H9 (cell line): ENCODE results near the gene ANO10. TPM values are rescaled to one million over a fixed set of nuclear protein-coding genes. Genes with fewer than 3 reads are reported as not detected.

ENCODE experiments used
- DNase-seq: peaks from one replicate; pipeline ENCODE4 v3.0.0-alpha.2; 2017
- H2AFZ ChIP-seq: one replicate; pipeline ENCODE4 v1.6.1; 2013; ENCODE audit warnings: mild to moderate bottlenecking, low read length, control low read depth, moderate library complexity
- H2AK5ac ChIP-seq: 2 replicates; pipeline ENCODE4 v1.6.1; 2013; ENCODE audit warnings: low read length, control low read depth, mixed read lengths; ENCODE audit not compliant: insufficient read length
- H2BK120ac ChIP-seq: one replicate; pipeline ENCODE4 v1.6.1; 2013; ENCODE audit warnings: low read depth, mild to moderate bottlenecking, low read length, control low read depth, inconsistent platforms; ENCODE audit not compliant: poor library complexity, severe bottlenecking
- H2BK12ac ChIP-seq: 2 replicates; pipeline ENCODE4 v1.6.1; 2013; ENCODE audit warnings: low read length, control low read depth, mixed read lengths, low read depth; ENCODE audit not compliant: insufficient read length
- H2BK15ac ChIP-seq: 2 replicates; pipeline ENCODE4 v1.6.1; 2013; ENCODE audit warnings: low read depth, low read length, control low read depth
- H2BK20ac ChIP-seq: one replicate; pipeline ENCODE4 v1.6.1; 2013; ENCODE audit warnings: low read depth, mild to moderate bottlenecking, low read length, control low read depth, inconsistent platforms; ENCODE audit not compliant: poor library complexity, severe bottlenecking
- H2BK5ac ChIP-seq: 2 replicates; pipeline ENCODE4 v1.6.1; 2013; ENCODE audit warnings: low read length, control low read depth, mixed read lengths; ENCODE audit not compliant: insufficient read length
- H3K14ac ChIP-seq: 2 replicates; pipeline ENCODE4 v1.6.1; 2013; ENCODE audit warnings: low read length, control low read depth; ENCODE audit not compliant: insufficient read depth
- H3K18ac ChIP-seq: 2 replicates; pipeline ENCODE4 v1.6.1; 2013; ENCODE audit warnings: low read depth, mild to moderate bottlenecking, mixed read lengths, low read length, control low read depth; ENCODE audit not compliant: insufficient read length
- H3K23ac ChIP-seq: 2 replicates; pipeline ENCODE4 v1.6.1; 2013; ENCODE audit warnings: low read length, control low read depth, mixed read lengths, low read depth; ENCODE audit not compliant: insufficient read length
- H3K23me2 ChIP-seq: 2 replicates; pipeline ENCODE4 v1.6.1; 2013; ENCODE audit warnings: low read depth, mild to moderate bottlenecking, mixed read lengths, low read length, control low read depth; ENCODE audit not compliant: insufficient read length, poor library complexity, severe bottlenecking
- H3K27ac ChIP-seq: 2 replicates; pipeline ENCODE4 v1.5.1; 2013; ENCODE audit warnings: low read length, control low read depth, mixed read lengths, low read depth; ENCODE audit not compliant: insufficient read length
- H3K27me3 ChIP-seq: 2 replicates; pipeline ENCODE4 v1.6.1; 2013; ENCODE audit warnings: low read length, control low read depth, inconsistent platforms; ENCODE audit not compliant: insufficient read depth
- H3K4ac ChIP-seq: 2 replicates; pipeline ENCODE4 v1.6.1; 2013; ENCODE audit warnings: low read depth, mild to moderate bottlenecking, control low read depth, inconsistent platforms, low read length, moderate library complexity
- H3K4me1 ChIP-seq: 2 replicates; pipeline ENCODE4 v1.6.1; 2013; ENCODE audit warnings: low read length, control low read depth, inconsistent platforms; ENCODE audit not compliant: insufficient read depth
- H3K4me2 ChIP-seq: 2 replicates; pipeline ENCODE4 v1.6.1; 2013; ENCODE audit warnings: low read length, control low read depth, mixed read lengths; ENCODE audit not compliant: insufficient read length, insufficient read depth
- H3K56ac ChIP-seq: 2 replicates; pipeline ENCODE4 v1.6.1; 2013; ENCODE audit warnings: low read depth, mild to moderate bottlenecking, mixed read lengths, low read length, control low read depth; ENCODE audit not compliant: insufficient read length
- H3K79me1 ChIP-seq: 2 replicates; pipeline ENCODE4 v1.6.1; 2013; ENCODE audit warnings: low read depth, mild to moderate bottlenecking, moderate library complexity, low read length, control low read depth, inconsistent platforms; ENCODE audit not compliant: insufficient read depth, poor library complexity, severe bottlenecking
- H3K79me2 ChIP-seq: 2 replicates; pipeline ENCODE4 v1.6.1; 2013; ENCODE audit warnings: low read length, control low read depth, inconsistent platforms; ENCODE audit not compliant: insufficient read depth
- H3K9ac ChIP-seq: 2 replicates; pipeline ENCODE4 v1.6.1; 2013; ENCODE audit warnings: low read length, control low read depth, mixed read lengths; ENCODE audit not compliant: insufficient read length; ENCODE audit errors: extremely low read depth
- H3K9me3 ChIP-seq: one replicate; pipeline ENCODE4 v1.6.1; 2013; ENCODE audit warnings: low read depth, low read length, inconsistent platforms; ENCODE audit not compliant: control insufficient read depth
- H3T11ph ChIP-seq: one replicate; pipeline ENCODE4 v1.6.1; 2013; ENCODE audit warnings: mild to moderate bottlenecking, low read length, control low read depth, inconsistent platforms
- H4K20me1 ChIP-seq: one replicate; pipeline ENCODE4 v1.6.1; 2013; ENCODE audit not compliant: control insufficient read depth, insufficient read length, insufficient read depth
- H4K5ac ChIP-seq: 2 replicates; pipeline ENCODE4 v1.6.1; 2013; ENCODE audit warnings: low read depth, mild to moderate bottlenecking, mixed read lengths, low read length, control low read depth; ENCODE audit not compliant: insufficient read length
- H4K8ac ChIP-seq: replicated peaks from 2 replicates; pipeline ENCODE4 v1.6.1; 2013; ENCODE audit warnings: low read length, control low read depth, mixed read lengths, low read depth; ENCODE audit not compliant: insufficient read length
- H4K91ac ChIP-seq: 2 replicates; pipeline ENCODE4 v1.6.1; 2013; ENCODE audit warnings: low read depth, mild to moderate bottlenecking, moderate library complexity, mixed read lengths, low read length, control low read depth; ENCODE audit not compliant: insufficient read length
- H3K27ac Mint-ChIP-seq, 3 experiments: 2 replicates in 2 of 3; 3 replicates in 1 of 3; pipeline ENCODE4 v1.8.0; 2020 to 2021; ENCODE audit warnings: mixed read lengths in 3 of 3, mild to moderate bottlenecking in 1 of 3, moderate library complexity in 1 of 3
- H3K27me3 Mint-ChIP-seq: 2 replicates; pipeline ENCODE4 v1.8.0; 2021; ENCODE audit warnings: low read depth, mild to moderate bottlenecking, moderate library complexity, mixed read lengths
- H3K36me3 Mint-ChIP-seq, 3 experiments: 2 replicates in 2 of 3; 3 replicates in 1 of 3; pipeline ENCODE4 v1.8.0; 2020 to 2021; ENCODE audit warnings: low read depth in 3 of 3, mixed read lengths in 3 of 3; ENCODE audit not compliant: insufficient read depth in 1 of 3
- H3K4me1 Mint-ChIP-seq, 2 experiments: 2 replicates each; pipeline ENCODE4 v1.8.0; 2020; ENCODE audit warnings: mixed read lengths in 2 of 2
- H3K4me3 Mint-ChIP-seq, 2 experiments: 2 replicates in 1 of 2; 3 replicates in 1 of 2; pipeline ENCODE4 v1.8.0; 2020 to 2021; ENCODE audit warnings: mild to moderate bottlenecking in 2 of 2, mixed read lengths in 2 of 2, moderate library complexity in 1 of 2
- H3K9me3 Mint-ChIP-seq, 2 experiments: 2 replicates in 1 of 2; 3 replicates in 1 of 2; pipeline ENCODE4 v1.8.0; 2020; ENCODE audit warnings: mild to moderate bottlenecking in 2 of 2, mixed read lengths in 2 of 2, moderate library complexity in 1 of 2
- CTCF ChIP-seq: fragments of 200-600 bp; sonication (generic); conservative IDR thresholded peaks from 3 replicates; pipeline ENCODE4 v1.8.0; 2021; ENCODE audit warnings: antibody characterized with exemption, mild to moderate bottlenecking
- WGBS: extraction: QIAGEN DNeasy Blood & Tissue Kit; methylation state at CpG from one replicate; pipeline ENCODE4 v1.1.7; 2013; ENCODE audit warnings: missing lambda C conversion rate, low lambda C conversion rate, mixed read lengths; ENCODE audit not compliant: insufficient read length; ENCODE audit errors: extremely low coverage; 5-methylcytosine and 5-hydroxymethylcytosine counted together
- total RNA-seq: library from RNA; stranded (reverse); gene quantifications from 2 replicates; pipeline ENCODE4 v1.2.1, GENCODE V29; 2021

The ANO10 gene
- total RNA-seq, 1 experiment from 2014 or later: 38.7 TPM

DNA sequence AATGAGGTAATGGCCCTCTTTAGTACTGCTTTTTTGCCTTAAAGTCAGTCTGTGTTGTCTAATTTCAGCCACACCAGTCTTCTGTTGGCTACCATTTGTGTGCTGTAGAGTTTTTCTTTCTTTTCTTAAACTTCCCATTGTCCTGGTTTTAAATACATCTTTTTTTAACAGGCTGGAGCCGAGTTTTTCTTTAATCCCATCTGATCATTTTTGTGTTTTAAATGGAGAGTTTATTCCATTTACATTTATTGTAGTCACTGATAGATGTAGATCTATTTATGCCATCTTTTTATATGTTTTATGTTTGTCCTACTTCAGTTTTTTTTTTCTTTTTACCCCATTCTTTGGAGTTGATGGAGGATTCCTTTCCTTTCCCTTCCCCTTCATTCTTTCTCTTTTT is 286.0 kb downstream of the ANO10 start:
- Histone ChIP-seq H2BK15ac (no peak overlapping the region), H2BK20ac (no peak overlapping the region), H4K20me1 (no peaks in the 10 kb centered on the region), H3K79me2 (no peaks in the 10 kb centered on the region), H2AK5ac (no peak overlapping the region), H3K79me1 (no peaks in the 10 kb centered on the region), H4K91ac (no peak overlapping the region), H2BK5ac (no peak overlapping the region), H3K56ac (no peak overlapping the region), H3K23me2 (no peaks in the 10 kb centered on the region), H3K9ac (no peak overlapping the region), H3K9me3 (peaks cover 14% of the 10 kb centered on the region), H3K27me3 (no peaks in the 10 kb centered on the region), H3T11ph (no peak overlapping the region), H3K4me1 (no peaks in the 10 kb centered on the region), H3K27ac (no peak overlapping the region), H3K4me2 (no peak overlapping the region), H3K14ac (no peak overlapping the region), H2AFZ (no peak overlapping the region), H3K18ac (no peak overlapping the region), H2BK120ac (no peak overlapping the region), H3K23ac (no peak overlapping the region), H2BK12ac (no peak overlapping the region), H3K4ac (no peak overlapping the region), H4K8ac (no peak overlapping the region), H4K5ac (no peak overlapping the region)
- TF ChIP-seq CTCF: no peak
- Mint-ChIP-seq H3K4me3 (no peak overlapping the region), H3K9me3 (peaks cover 33 to 40% of the 10 kb centered on the region in 2 experiments), H3K4me1 (peaks cover 2 to 5% of the 10 kb centered on the region in 2 experiments; a peak in 3 of 4 replicates), H3K27ac (no peak overlapping the region), H3K27me3 (no peaks in the 10 kb centered on the region; the same call in 1 of the 2 replicates), H3K36me3 (peaks cover 54 to 69% (median 59%) of the 10 kb centered on the region in 3 experiments)
- WGBS: no CpG with 5 or more reads among the region's 1 CpG
- DNase-seq: no peak
